IMR-90 (cell line): ENCODE measurements around the gene HOXA7. TPM values are rescaled to one million over a fixed set of nuclear protein-coding genes. Genes with fewer than 3 reads are reported as not detected.

Experiments used
- ATAC-seq: fragments of 200-7000 bp; cut with Tn5 transposase; 2 replicates; pipeline ENCODE4 v1.9.1; 2020; ENCODE audit warnings: low read depth, mild to moderate bottlenecking, moderate library complexity
- BruUV-seq: library from RNA; stranded (reverse); fragments of 400-500 nt; replicated peaks from 2 replicates; lab custom pipeline; 2021; lab: Mats Ljungman, UMichigan
- CTCF ChIA-PET: fragments of 300-600 bp; formaldehyde crosslinking; extraction: SDS; loops from one replicate; lab custom pipeline; 2021; ENCODE audit warnings: antibody characterized with exemption; lab: Yijun Ruan, JAX
- POLR2A ChIA-PET: fragments of 300-600 bp; sonication (Branson Sonifier 250); formaldehyde crosslinking; loops from one replicate; lab custom pipeline; 2022; ENCODE audit warnings: antibody characterized with exemption; ENCODE audit not compliant: unreplicated experiment; lab: Charles Lee
- DNase-seq: peaks from one replicate; pipeline ENCODE4 v3.0.0; 2013
- H2AFZ ChIP-seq: replicated peaks from 2 replicates; pipeline ENCODE3; 2013; ENCODE audit warnings: low read length, mild to moderate bottlenecking; ENCODE audit not compliant: poor library complexity
- H2AK5ac ChIP-seq: 2 replicates; pipeline ENCODE4 v1.6.1; 2013; ENCODE audit warnings: low read depth, low read length, inconsistent platforms
- H2AK9ac ChIP-seq: replicated peaks from 2 replicates; pipeline ENCODE3; 2013; ENCODE audit warnings: mild to moderate bottlenecking, low read depth, low read length, moderate library complexity; ENCODE audit not compliant: poor library complexity
- H2BK120ac ChIP-seq: 2 replicates; pipeline ENCODE4 v1.6.1; 2013; ENCODE audit warnings: low read depth, low read length, inconsistent platforms
- H2BK15ac ChIP-seq: 3 replicates; pipeline ENCODE4 v1.6.1; 2013; ENCODE audit warnings: low read depth, low read length, inconsistent platforms
- H2BK20ac ChIP-seq: 2 replicates; pipeline ENCODE4 v1.6.1; 2013; ENCODE audit warnings: low read depth, mild to moderate bottlenecking, inconsistent platforms, low read length, moderate library complexity
- H2BK5ac ChIP-seq: 2 replicates; pipeline ENCODE4 v1.6.1; 2013; ENCODE audit warnings: mild to moderate bottlenecking, low read depth, low read length, inconsistent platforms; ENCODE audit not compliant: poor library complexity, severe bottlenecking
- H3K14ac ChIP-seq: replicated peaks from 2 replicates; pipeline ENCODE4 v1.6.1; 2013; ENCODE audit warnings: low read depth, low read length, inconsistent platforms
- H3K18ac ChIP-seq: 2 replicates; pipeline ENCODE4 v1.6.1; 2013; ENCODE audit warnings: low read depth, low read length, control low read depth
- H3K23ac ChIP-seq: 2 replicates; pipeline ENCODE4 v1.6.1; 2013; ENCODE audit warnings: low read depth, low read length, inconsistent platforms
- H3K27ac ChIP-seq: 2 replicates; pipeline ENCODE4 v1.5.1; 2013; ENCODE audit warnings: mild to moderate bottlenecking, control low read depth, low read length; ENCODE audit not compliant: insufficient read depth
- H3K27me3 ChIP-seq: 2 replicates; pipeline ENCODE4 v1.6.1; 2013; ENCODE audit warnings: low read length; ENCODE audit not compliant: control insufficient read depth, insufficient read depth
- H3K36me3 ChIP-seq: 2 replicates; pipeline ENCODE4 v1.6.1; 2013; ENCODE audit warnings: low read length, mixed read lengths; ENCODE audit not compliant: control insufficient read depth, insufficient read depth
- H3K4ac ChIP-seq: 2 replicates; pipeline ENCODE4 v1.6.1; 2013; ENCODE audit warnings: low read depth, low read length, inconsistent platforms
- H3K4me1 ChIP-seq: 2 replicates; pipeline ENCODE4 v1.6.1; 2013; ENCODE audit warnings: low read length, mixed read lengths; ENCODE audit not compliant: control insufficient read depth, insufficient read depth
- H3K4me2 ChIP-seq: 2 replicates; pipeline ENCODE4 v1.6.1; 2013; ENCODE audit warnings: low read depth, mild to moderate bottlenecking, control low read depth, low read length, moderate library complexity
- H3K4me3 ChIP-seq: 2 replicates; pipeline ENCODE4 v1.5.1; 2013; ENCODE audit warnings: low read depth, mild to moderate bottlenecking, control low read depth, low read length, moderate library complexity; ENCODE audit not compliant: insufficient read depth
- H3K56ac ChIP-seq: 2 replicates; pipeline ENCODE4 v1.6.1; 2013; ENCODE audit warnings: low read length, inconsistent platforms; ENCODE audit not compliant: insufficient read depth; ENCODE audit errors: extremely low read depth
- H3K79me1 ChIP-seq, 2 experiments: 2 replicates each; pipeline ENCODE4 v1.6.1; 2013; ENCODE audit warnings: low read length in 2 of 2, inconsistent platforms in 1 of 2, low read depth in 1 of 2
- H3K9ac ChIP-seq: 2 replicates; pipeline ENCODE4 v1.6.1; 2013; ENCODE audit warnings: low read depth, low read length, control low read depth
- H3K9me1 ChIP-seq: 2 replicates; pipeline ENCODE4 v1.6.1; 2013; ENCODE audit warnings: low read length, inconsistent platforms; ENCODE audit not compliant: insufficient read depth
- H3K9me3 ChIP-seq: 2 replicates; pipeline ENCODE4 v1.6.1; 2013; ENCODE audit warnings: low read length; ENCODE audit not compliant: control insufficient read depth, insufficient read depth
- H4K20me1 ChIP-seq: 2 replicates; pipeline ENCODE4 v1.6.1; 2013; ENCODE audit warnings: low read length, inconsistent platforms; ENCODE audit not compliant: insufficient read depth
- H4K5ac ChIP-seq: 2 replicates; pipeline ENCODE4 v1.6.1; 2013; ENCODE audit warnings: mild to moderate bottlenecking, low read depth, low read length, control low read depth
- H4K8ac ChIP-seq, 2 experiments: 2 replicates each; pipeline ENCODE4 v1.6.1; 2013; ENCODE audit warnings: low read depth in 2 of 2, low read length in 2 of 2, control low read depth in 1 of 2, inconsistent platforms in 1 of 2
- H4K91ac ChIP-seq: 2 replicates; pipeline ENCODE4 v1.6.1; 2013; ENCODE audit warnings: low read depth, low read length, inconsistent platforms; ENCODE audit not compliant: insufficient read depth
- BHLHE40 ChIP-seq: fragments of 150-350 bp; IDR thresholded peaks from 2 replicates; pipeline ENCODE4 v1.6.1; 2016; ENCODE audit warnings: mild to moderate bottlenecking, low read depth, low read length
- CEBPB ChIP-seq: IDR thresholded peaks from 2 replicates; pipeline ENCODE4 v1.6.1; 2012; ENCODE audit warnings: low read depth, low read length, improper control_type of control experiment
- CHD1 ChIP-seq: IDR thresholded peaks from 2 replicates; pipeline ENCODE4 v1.6.1; 2012; ENCODE audit warnings: low read depth, low read length, improper control_type of control experiment
- FOS ChIP-seq: fragments of 150-350 bp; IDR thresholded peaks from 2 replicates; pipeline ENCODE4 v1.6.1; 2016; ENCODE audit warnings: low read depth, low read length
- MAFK ChIP-seq: IDR thresholded peaks from 2 replicates; pipeline ENCODE4 v1.6.1; 2012; ENCODE audit warnings: low read depth, low read length, improper control_type of control experiment
- MAZ ChIP-seq: IDR thresholded peaks from 2 replicates; pipeline ENCODE4 v1.6.1; 2012; ENCODE audit warnings: low read depth, mild to moderate bottlenecking, low read length, improper control_type of control experiment, moderate library complexity, borderline replicate concordance
- MXI1 ChIP-seq: IDR thresholded peaks from 2 replicates; pipeline ENCODE4 v1.6.1; 2012; ENCODE audit warnings: low read depth, mild to moderate bottlenecking, low read length, moderate library complexity, borderline replicate concordance
- NFE2L2 ChIP-seq: fragments of 150-350 bp; IDR thresholded peaks from 2 replicates; pipeline ENCODE4 v1.6.1; 2016; ENCODE audit warnings: low read depth, mild to moderate bottlenecking, low read length
- POLR2A ChIP-seq: IDR thresholded peaks from 2 replicates; pipeline ENCODE4 v1.6.1; 2012; ENCODE audit warnings: mild to moderate bottlenecking, low read depth, low read length
- RAD21 ChIP-seq: IDR thresholded peaks from 2 replicates; pipeline ENCODE4 v1.6.1; 2012; ENCODE audit warnings: low read length, improper control_type of control experiment
- RCOR1 ChIP-seq: IDR thresholded peaks from 2 replicates; pipeline ENCODE4 v1.6.1; 2012; ENCODE audit warnings: mild to moderate bottlenecking, low read length, improper control_type of control experiment; ENCODE audit not compliant: insufficient replicate concordance
- RFX5 ChIP-seq: IDR thresholded peaks from 2 replicates; pipeline ENCODE4 v1.8.0; 2012; ENCODE audit warnings: low read depth, mild to moderate bottlenecking, low read length, moderate library complexity
- SMC3 ChIP-seq: fragments of 150-350 bp; IDR thresholded peaks from 2 replicates; pipeline ENCODE4 v1.6.1; 2016; ENCODE audit warnings: low read depth, mild to moderate bottlenecking, antibody characterized with exemption, low read length, moderate library complexity
- WGBS, 2 experiments: methylation state at CpG; one replicate each; pipeline versions ENCODE4 v1.1.5 to v1.1.7; 2013; ENCODE audit warnings: missing lambda C conversion rate in 2 of 2; ENCODE audit not compliant: insufficient read length in 1 of 2; ENCODE audit errors: extremely low coverage in 2 of 2; 5-methylcytosine and 5-hydroxymethylcytosine counted together
- dilution Hi-C: fragments of 300-500 bp; cut with HindIII; formaldehyde crosslinking; loops from one replicate; pipeline ENCODE4 v1.14.3; 2018; ENCODE audit warnings: low sequenced_read_pairs; ENCODE audit not compliant: unreplicated experiment
- in situ Hi-C: fragments of 300-500 bp; cut with MboI; formaldehyde crosslinking; loops from 3 replicates; pipeline ENCODE4 v1.14.3; 2019; ENCODE audit warnings: low sequenced_read_pairs, inconsistent platforms, mixed read lengths
- intact Hi-C: fragments of 100-400 bp; cut with micrococcal nuclease; formaldehyde crosslinking; loops from 2 replicates; pipeline ENCODE4 v1.10.0; 2022
- polyA plus RNA-seq, 3 experiments: library from polyadenylated mRNA; depleted of rRNA; stranded (reverse); fragments of >200 nt; gene quantifications; 2 replicates each; pipeline ENCODE4 v1.2.3, GENCODE V29; 2012; ENCODE audit warnings: low replicate concordance in 1 of 3
- total RNA-seq: library from RNA; depleted of rRNA; stranded (reverse); fragments of >200 nt; gene quantifications from 2 replicates; pipeline ENCODE4 v1.2.3, GENCODE V29; 2012
- TF ChIP-seq, protein P1 (sequence below): conservative IDR thresholded peaks from 2 replicates; pipeline ENCODE4 v1.5.1; 2012; ENCODE audit warnings: mild to moderate bottlenecking, low read depth, low read length, improper control_type of control experiment
- TF ChIP-seq, protein P2 (sequence below): fragments of 150-350 bp; IDR thresholded peaks from 2 replicates; pipeline ENCODE4 v1.6.1; 2016; ENCODE audit warnings: low read depth, mild to moderate bottlenecking, low read length, moderate library complexity, borderline replicate concordance
- TF ChIP-seq, protein P3 (sequence below): fragments of 150-350 bp; IDR thresholded peaks from 2 replicates; pipeline ENCODE4 v1.6.1; 2017; ENCODE audit warnings: mild to moderate bottlenecking, antibody characterized with exemption, low read length, low read depth

HOXA7 gene
- total and polyA plus RNA-seq, 2 of the 4 experiments (the other 2 are of a cell fraction): 0.18 to 1.7 TPM

DNA sequence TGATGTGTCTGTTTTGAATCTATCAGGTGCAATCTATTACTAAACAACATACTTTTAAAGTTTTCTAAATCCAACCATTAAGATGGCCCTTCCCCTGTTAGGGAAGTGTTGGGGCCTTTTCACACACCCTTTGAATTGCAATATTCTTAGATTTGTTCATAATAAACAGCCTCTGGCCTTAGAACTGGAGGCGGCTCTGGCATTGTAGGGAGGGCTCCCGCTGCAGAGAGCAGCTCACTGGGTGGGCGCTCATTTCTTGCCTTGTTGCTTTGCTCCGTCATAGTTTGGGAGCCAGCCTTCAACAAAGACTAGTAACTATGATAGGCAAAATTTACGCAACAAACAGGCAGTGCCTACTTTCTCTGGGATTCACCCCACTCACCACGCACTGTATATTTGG is 21.9 kb upstream of the HOXA7 start:
- TF ChIP-seq FOS (no peak), RAD21 (no peak), RFX5 (no peak), MXI1 (no peak), SMC3 (no peak), RCOR1 (no peak), CHD1 (no peak), CEBPB (no peak), MAZ (no peak), NFE2L2 (no peak), POLR2A (no peak), BHLHE40 (no peak), MAFK (no peak)
- TF ChIP-seq, protein P1, sequence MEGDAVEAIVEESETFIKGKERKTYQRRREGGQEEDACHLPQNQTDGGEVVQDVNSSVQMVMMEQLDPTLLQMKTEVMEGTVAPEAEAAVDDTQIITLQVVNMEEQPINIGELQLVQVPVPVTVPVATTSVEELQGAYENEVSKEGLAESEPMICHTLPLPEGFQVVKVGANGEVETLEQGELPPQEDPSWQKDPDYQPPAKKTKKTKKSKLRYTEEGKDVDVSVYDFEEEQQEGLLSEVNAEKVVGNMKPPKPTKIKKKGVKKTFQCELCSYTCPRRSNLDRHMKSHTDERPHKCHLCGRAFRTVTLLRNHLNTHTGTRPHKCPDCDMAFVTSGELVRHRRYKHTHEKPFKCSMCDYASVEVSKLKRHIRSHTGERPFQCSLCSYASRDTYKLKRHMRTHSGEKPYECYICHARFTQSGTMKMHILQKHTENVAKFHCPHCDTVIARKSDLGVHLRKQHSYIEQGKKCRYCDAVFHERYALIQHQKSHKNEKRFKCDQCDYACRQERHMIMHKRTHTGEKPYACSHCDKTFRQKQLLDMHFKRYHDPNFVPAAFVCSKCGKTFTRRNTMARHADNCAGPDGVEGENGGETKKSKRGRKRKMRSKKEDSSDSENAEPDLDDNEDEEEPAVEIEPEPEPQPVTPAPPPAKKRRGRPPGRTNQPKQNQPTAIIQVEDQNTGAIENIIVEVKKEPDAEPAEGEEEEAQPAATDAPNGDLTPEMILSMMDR: no peak
- TF ChIP-seq, protein P2, sequence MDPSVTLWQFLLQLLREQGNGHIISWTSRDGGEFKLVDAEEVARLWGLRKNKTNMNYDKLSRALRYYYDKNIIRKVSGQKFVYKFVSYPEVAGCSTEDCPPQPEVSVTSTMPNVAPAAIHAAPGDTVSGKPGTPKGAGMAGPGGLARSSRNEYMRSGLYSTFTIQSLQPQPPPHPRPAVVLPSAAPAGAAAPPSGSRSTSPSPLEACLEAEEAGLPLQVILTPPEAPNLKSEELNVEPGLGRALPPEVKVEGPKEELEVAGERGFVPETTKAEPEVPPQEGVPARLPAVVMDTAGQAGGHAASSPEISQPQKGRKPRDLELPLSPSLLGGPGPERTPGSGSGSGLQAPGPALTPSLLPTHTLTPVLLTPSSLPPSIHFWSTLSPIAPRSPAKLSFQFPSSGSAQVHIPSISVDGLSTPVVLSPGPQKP: no peak
- TF ChIP-seq, protein P3, sequence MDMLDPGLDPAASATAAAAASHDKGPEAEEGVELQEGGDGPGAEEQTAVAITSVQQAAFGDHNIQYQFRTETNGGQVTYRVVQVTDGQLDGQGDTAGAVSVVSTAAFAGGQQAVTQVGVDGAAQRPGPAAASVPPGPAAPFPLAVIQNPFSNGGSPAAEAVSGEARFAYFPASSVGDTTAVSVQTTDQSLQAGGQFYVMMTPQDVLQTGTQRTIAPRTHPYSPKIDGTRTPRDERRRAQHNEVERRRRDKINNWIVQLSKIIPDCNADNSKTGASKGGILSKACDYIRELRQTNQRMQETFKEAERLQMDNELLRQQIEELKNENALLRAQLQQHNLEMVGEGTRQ: no peak
- H3K14ac ChIP-seq: no peak overlapping the region
- H3K4me1 ChIP-seq: no peaks in the 10 kb centered on the region; the same call in 1 of the 2 replicates
- no peaks in the 10 kb centered on the region for H3K9me1 ChIP-seq
- dilution Hi-C loops: no loop called here
- no peak overlapping the region for H3K18ac ChIP-seq
- H2BK15ac ChIP-seq: no peak overlapping the region
- no peaks in the 10 kb centered on the region for H3K36me3 ChIP-seq
- H4K5ac ChIP-seq: no peak overlapping the region
- POLR2A ChIA-PET: no interaction called here
- H3K4me3 ChIP-seq: no peak overlapping the region
- no peak overlapping the region for H2BK120ac ChIP-seq
- 0 out of 2 replicates have a peak, but pooled peaks cover 7% of the 10 kb centered on the region for H4K20me1 ChIP-seq
- peaks cover 4% of the 10 kb centered on the region; the same call in 1 of the 2 replicates for H3K9me3 ChIP-seq
- no peak overlapping the region for H2BK5ac ChIP-seq
- H3K27ac ChIP-seq: no peak overlapping the region
- H4K8ac ChIP-seq: no peak overlapping the region
- no peak overlapping the region for H4K91ac ChIP-seq
- WGBS, 2 experiments: 68% methylated on average over 2 of the region's 6 CpGs; no CpG with 5 or more reads in 1 of the 2 experiments
- no peak overlapping the region for H3K4me2 ChIP-seq
- DNase-seq: no peak
- H2AK9ac ChIP-seq: no peak overlapping the region
- CTCF ChIA-PET: interaction anchor here (0.5 to 1.3 kb wide), 4 partner anchors 10 to 809 kb away, joined by 3 to 8 read pairs (median 4); no protein-coding TSS in a partner anchor
- H2BK20ac ChIP-seq: no peak overlapping the region
- in situ Hi-C loops: no loop called here
- intact Hi-C loops: no loop called here
- BruUV-seq: no TSS peak
- no peak overlapping the region for H3K23ac ChIP-seq
- H3K27me3 ChIP-seq: peaks cover 88% of the 10 kb centered on the region
- H3K56ac ChIP-seq: no peak overlapping the region
- no peak overlapping the region for H3K9ac ChIP-seq
- H3K4ac ChIP-seq: no peak overlapping the region
- no peaks in the 10 kb centered on the region for H3K79me1 ChIP-seq
- H2AFZ ChIP-seq: no peak overlapping the region
- no peak overlapping the region for H2AK5ac ChIP-seq
- no peak for ATAC-seq
